A673 (cell line): ENCODE data around the gene MDH1B.

Experiments
- EZH2 ChIP-seq: fragments of 200-600 bp; sonication (generic); IDR thresholded peaks from 2 replicates; pipeline ENCODE4 v1.6.1; 2017; ENCODE audit warnings: borderline replicate concordance, low read depth, mild to moderate bottlenecking, mixed read lengths, antibody characterized with exemption, low read length; ENCODE audit not compliant: poor library complexity, severe bottlenecking
- TF ChIP-seq, protein P1 (sequence below): fragments of 300-800, 200-600 bp; sonication (generic); conservative IDR thresholded peaks from 2 replicates; pipeline ENCODE4 v1.5.1; 2017; ENCODE audit warnings: low read depth, mild to moderate bottlenecking, antibody characterized with exemption, low read length, moderate library complexity, mixed read lengths

DNA sequence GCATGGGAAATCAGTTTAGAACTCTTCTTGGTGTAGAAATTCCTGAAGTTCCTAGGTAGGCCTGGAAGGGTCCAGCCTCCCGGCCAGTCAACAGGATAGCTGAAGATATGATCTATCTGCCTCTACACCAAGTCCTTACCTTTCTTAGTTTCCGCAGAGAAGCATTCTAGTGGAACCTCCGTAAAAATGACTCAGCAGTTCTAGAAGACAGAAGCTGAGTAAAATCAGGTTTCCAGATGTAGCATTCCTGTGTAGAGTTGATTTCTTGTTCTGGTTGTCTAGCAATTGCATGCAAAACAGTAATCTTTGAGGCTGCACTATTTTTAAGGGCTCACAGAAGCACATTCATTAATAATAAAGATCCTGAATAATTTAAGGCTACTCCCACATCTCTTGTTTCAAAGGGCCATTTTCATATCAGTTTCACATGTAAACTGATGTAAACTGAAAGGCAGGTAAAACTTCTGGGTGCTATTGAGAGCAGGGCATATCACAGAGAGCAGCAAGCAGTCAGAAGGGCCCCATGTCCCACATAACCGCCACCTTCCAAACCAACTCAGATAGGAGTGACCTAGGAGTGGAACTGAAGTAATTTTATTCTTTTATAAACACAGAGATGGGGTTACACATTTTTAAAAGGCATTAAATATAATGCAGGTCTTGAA, 43.7 kb downstream of the MDH1B start:
- TF ChIP-seq, protein P1, sequence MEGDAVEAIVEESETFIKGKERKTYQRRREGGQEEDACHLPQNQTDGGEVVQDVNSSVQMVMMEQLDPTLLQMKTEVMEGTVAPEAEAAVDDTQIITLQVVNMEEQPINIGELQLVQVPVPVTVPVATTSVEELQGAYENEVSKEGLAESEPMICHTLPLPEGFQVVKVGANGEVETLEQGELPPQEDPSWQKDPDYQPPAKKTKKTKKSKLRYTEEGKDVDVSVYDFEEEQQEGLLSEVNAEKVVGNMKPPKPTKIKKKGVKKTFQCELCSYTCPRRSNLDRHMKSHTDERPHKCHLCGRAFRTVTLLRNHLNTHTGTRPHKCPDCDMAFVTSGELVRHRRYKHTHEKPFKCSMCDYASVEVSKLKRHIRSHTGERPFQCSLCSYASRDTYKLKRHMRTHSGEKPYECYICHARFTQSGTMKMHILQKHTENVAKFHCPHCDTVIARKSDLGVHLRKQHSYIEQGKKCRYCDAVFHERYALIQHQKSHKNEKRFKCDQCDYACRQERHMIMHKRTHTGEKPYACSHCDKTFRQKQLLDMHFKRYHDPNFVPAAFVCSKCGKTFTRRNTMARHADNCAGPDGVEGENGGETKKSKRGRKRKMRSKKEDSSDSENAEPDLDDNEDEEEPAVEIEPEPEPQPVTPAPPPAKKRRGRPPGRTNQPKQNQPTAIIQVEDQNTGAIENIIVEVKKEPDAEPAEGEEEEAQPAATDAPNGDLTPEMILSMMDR: no peak
- no peak for TF ChIP-seq EZH2
